Panc1 (cell line): ENCODE measurements around the gene EHD3. TPM values are rescaled to one million over a fixed set of nuclear protein-coding genes. Genes with fewer than 3 reads are reported as not detected.

ENCODE experiments used
- ATAC-seq: fragments of 200-7000 bp; cut with Tn5 transposase; 2 replicates; pipeline ENCODE4 v1.9.1; 2020; ENCODE audit warnings: mild to moderate bottlenecking, moderate library complexity
- BruUV-seq: library from RNA; stranded (reverse); fragments of 400-500 nt; replicated peaks from 2 replicates; lab custom pipeline; 2021; lab: Mats Ljungman, UMichigan
- CTCF ChIA-PET: fragments of 300-600 bp; sonication (Branson Sonifier 250); formaldehyde crosslinking; loops from one replicate; lab custom pipeline; 2022; ENCODE audit warnings: antibody characterized with exemption; lab: Charles Lee
- POLR2A ChIA-PET: fragments of 300-600 bp; sonication (Branson Sonifier 250); formaldehyde crosslinking; loops from one replicate; lab custom pipeline; 2022; ENCODE audit warnings: antibody characterized with exemption; lab: Charles Lee
- DNase-seq: peaks from one replicate; pipeline ENCODE4 v3.0.0-alpha.2; 2010; ENCODE audit warnings: low read depth, low spot score
- H3K27ac ChIP-seq: 2 replicates; pipeline ENCODE4 v1.5.1; 2011; ENCODE audit warnings: mild to moderate bottlenecking, low read length, inconsistent platforms
- H3K27me3 ChIP-seq: fragments of 200-500 bp; sonication (Bioruptor generic); 2 replicates; pipeline ENCODE4 v1.6.0; 2014; ENCODE audit warnings: low read length, inconsistent platforms; ENCODE audit not compliant: control insufficient read depth, insufficient read depth
- H3K36me3 ChIP-seq: fragments of 200-500 bp; sonication (Bioruptor generic); 2 replicates; pipeline ENCODE4 v1.5.1; 2014; ENCODE audit warnings: inconsistent platforms, mild to moderate bottlenecking, low read length, moderate library complexity; ENCODE audit not compliant: control insufficient read depth, insufficient read depth
- H3K4me1 ChIP-seq: 2 replicates; pipeline ENCODE4 v1.5.1; 2011; ENCODE audit warnings: inconsistent platforms, mild to moderate bottlenecking, low read length, moderate library complexity; ENCODE audit not compliant: control insufficient read depth, insufficient read depth
- H3K4me3 ChIP-seq, 2 experiments: 2 replicates each; pipeline ENCODE4 v1.5.1; 2011 to 2012; ENCODE audit warnings: low read depth in 2 of 2, low read length in 2 of 2, mild to moderate bottlenecking in 2 of 2, inconsistent platforms in 1 of 2, moderate library complexity in 1 of 2
- H3K9me3 ChIP-seq: fragments of 200-500 bp; sonication (Bioruptor generic); 2 replicates; pipeline ENCODE4 v1.5.1; 2014; ENCODE audit warnings: low read depth, mild to moderate bottlenecking, inconsistent platforms, low read length, moderate library complexity; ENCODE audit not compliant: control insufficient read depth, insufficient read depth
- CTCF ChIP-seq: fragments of 450-650 bp; IDR thresholded peaks from 2 replicates; pipeline ENCODE4 v1.5.1; 2017; ENCODE audit warnings: mild to moderate bottlenecking
- POLR2AphosphoS5 ChIP-seq: IDR thresholded peaks from 2 replicates; pipeline ENCODE4 v1.6.1; 2012; ENCODE audit warnings: mild to moderate bottlenecking, low read depth, low read length, moderate library complexity
- REST ChIP-seq, 2 experiments: IDR thresholded peaks; 2 replicates each; pipeline ENCODE4 v1.6.1; 2011 to 2012; ENCODE audit warnings: low read depth in 2 of 2, control low read depth in 1 of 2, low read length in 1 of 2, mild to moderate bottlenecking in 1 of 2, moderate library complexity in 1 of 2; ENCODE audit not compliant: insufficient read depth in 1 of 2
- SIN3A ChIP-seq: IDR thresholded peaks from 2 replicates; pipeline ENCODE4 v1.6.1; 2012; ENCODE audit warnings: low read depth, mild to moderate bottlenecking, low read length, moderate library complexity, borderline replicate concordance; ENCODE audit not compliant: insufficient read depth
- TCF7L2 ChIP-seq: IDR thresholded peaks from 2 replicates; pipeline ENCODE4 v1.6.1; 2011; ENCODE audit warnings: mild to moderate bottlenecking, low read depth, low read length, inconsistent platforms
- in situ Hi-C: cut with HindIII; loops from 2 replicates; pipeline ENCODE4 v1.10.0; 2016; ENCODE audit warnings: low sequenced_read_pairs, low pct_unique_long_range_greater_than_20kb
- intact Hi-C: fragments of 100-400 bp; cut with micrococcal nuclease; formaldehyde crosslinking; loops from one replicate; pipeline ENCODE4 v1.10.0; 2022; ENCODE audit not compliant: unreplicated experiment
- total RNA-seq: library from RNA; stranded (reverse); gene quantifications from one replicate; pipeline ENCODE4 v1.2.1, GENCODE V29; 2021; ENCODE audit not compliant: unreplicated experiment

EHD3 gene
- total RNA-seq, 1 experiment from 2014 or later, result 2.6 TPM

- ChIA-PET POLR2A (interaction anchor here (0.6 kb wide), 1 partner anchor 894 kb away, joined by 5 read pairs; no protein-coding TSS in a partner anchor), CTCF (no interaction called here)
- no peak overlapping the region for H3K4me3 ChIP-seq
- TF ChIP-seq CTCF, result no peak
- TF ChIP-seq REST (IDR thresholded peaks at IDR 0.05; ENCODE audit: insufficient read depth in 1 of 2, low read depth in 2 of 2, low read length in 1 of 2), result no peak
- TF ChIP-seq TCF7L2, result no peak
- TF ChIP-seq SIN3A, result no peak
- no peak for TF ChIP-seq POLR2AphosphoS5
- intact Hi-C loops (no loop called here), in situ Hi-C loops (no loop called here)
- no peaks in the 10 kb centered on the region for H3K36me3 ChIP-seq
- no peaks in the 10 kb centered on the region for H3K9me3 ChIP-seq
- DNase-seq (no peak), ATAC-seq (no peak)
- no TSS peak for BruUV-seq
- peaks cover 17% of the 10 kb centered on the region for H3K27me3 ChIP-seq
- no peak overlapping the region for H3K27ac ChIP-seq
- H3K4me1 ChIP-seq, result no peaks in the 10 kb centered on the region
Observed at GRCh38 chr2:31219131-31219969, 14.6 kb upstream of the EHD3 start.

GRCh38 chr2:31221544-31221943, 12.4 kb upstream of the EHD3 start:
- Histone ChIP-seq H3K4me1 (no peaks in the 10 kb centered on the region), H3K36me3 (no peaks in the 10 kb centered on the region; the same call in 1 of the 2 replicates), H3K27ac (no peak overlapping the region), H3K9me3 (no peaks in the 10 kb centered on the region), H3K27me3 (peaks cover 25% of the 10 kb centered on the region), H3K4me3 (no peak overlapping the region)
- in situ Hi-C loops, result no loop called here
- ChIA-PET POLR2A (no interaction called here), CTCF (no interaction called here)
- no TSS peak for BruUV-seq
- TF ChIP-seq SIN3A, result no peak
- TF ChIP-seq POLR2AphosphoS5, result no peak
- no peak for TF ChIP-seq CTCF
- no peak for TF ChIP-seq TCF7L2
- TF ChIP-seq REST (IDR thresholded peaks at IDR 0.05; ENCODE audit: insufficient read depth in 1 of 2, low read depth in 2 of 2, low read length in 1 of 2), result no peak
- DNase-seq (no peak), ATAC-seq (no peak)
- intact Hi-C loops, result no loop called here
